Activated CD8-positive, alpha-beta memory T cell treated with anti-CD3 and anti-CD28 coated beads for 24 hours (primary cell): Measurements from ENCODE around the gene SHMT2.
A peak's percentile ranks its signal among the peaks of the same experiment; 100 is the strongest.

Experiments used
- DNase-seq: peaks from one replicate; pipeline ENCODE4 v3.0.0-alpha.2; 2020

SHMT2 gene

GRCh38 chr12:57241402-57242310, 12.1 kb downstream of the SHMT2 start:
- DNase-seq, result peak; percentile 62

DNA sequence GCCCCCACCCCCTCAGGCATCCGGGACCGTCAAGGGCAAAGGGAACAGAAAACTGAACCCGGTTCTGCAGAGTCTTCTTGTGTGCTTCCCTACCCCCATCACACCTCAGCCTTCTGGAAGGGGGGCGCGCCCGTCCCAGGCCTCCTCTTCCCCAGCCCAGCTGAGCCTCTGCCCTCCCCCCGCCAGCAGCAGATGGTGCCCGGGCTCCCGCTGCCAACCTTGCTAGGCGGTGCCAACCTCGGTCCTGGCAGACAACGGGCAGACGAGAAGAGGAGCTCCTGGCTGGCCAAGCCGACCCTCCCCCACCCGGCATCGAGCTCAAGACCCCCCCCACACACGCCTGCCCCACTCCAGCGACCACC, 12.8 kb downstream of the SHMT2 start:
- peak; percentile 61 for DNase-seq

DNA sequence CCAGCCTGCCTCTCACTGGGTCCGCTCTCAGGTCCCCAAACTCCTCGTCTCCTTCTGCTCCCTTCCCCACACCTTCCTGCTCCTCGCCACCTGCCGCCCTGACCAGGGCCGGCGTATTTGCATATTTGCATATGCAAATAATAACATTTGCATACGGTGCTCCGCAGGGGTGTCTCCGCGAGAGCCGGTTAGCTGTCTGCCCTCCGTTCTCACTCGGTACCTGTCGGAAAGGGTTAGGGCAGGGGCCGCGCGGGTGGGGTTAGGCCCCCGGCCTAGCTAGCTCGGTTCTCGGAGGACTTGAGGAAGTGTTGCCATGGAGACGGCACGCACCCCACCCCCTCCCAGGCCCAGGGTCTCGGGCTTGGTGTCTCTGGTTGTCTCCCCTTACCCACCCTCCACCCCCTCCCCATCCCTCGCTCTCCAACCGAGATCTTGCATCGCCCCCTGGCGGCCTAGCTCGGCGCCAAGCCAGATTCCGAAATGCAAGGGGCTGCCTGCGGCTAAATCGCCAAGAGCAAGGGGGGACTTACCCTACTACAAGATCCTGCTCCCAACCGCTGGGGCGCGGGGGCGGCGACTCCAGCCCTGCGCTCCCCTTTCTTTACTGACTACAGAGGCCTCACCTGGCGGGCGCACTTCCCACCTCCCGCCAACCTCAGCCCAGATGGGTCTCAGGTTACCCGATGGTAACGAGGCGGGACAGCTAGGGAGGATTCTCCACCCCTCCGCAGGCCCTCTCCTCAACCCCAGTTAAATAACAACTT, 13.4 kb downstream of the SHMT2 start:
- DNase-seq, result peak; percentile 88

DNA sequence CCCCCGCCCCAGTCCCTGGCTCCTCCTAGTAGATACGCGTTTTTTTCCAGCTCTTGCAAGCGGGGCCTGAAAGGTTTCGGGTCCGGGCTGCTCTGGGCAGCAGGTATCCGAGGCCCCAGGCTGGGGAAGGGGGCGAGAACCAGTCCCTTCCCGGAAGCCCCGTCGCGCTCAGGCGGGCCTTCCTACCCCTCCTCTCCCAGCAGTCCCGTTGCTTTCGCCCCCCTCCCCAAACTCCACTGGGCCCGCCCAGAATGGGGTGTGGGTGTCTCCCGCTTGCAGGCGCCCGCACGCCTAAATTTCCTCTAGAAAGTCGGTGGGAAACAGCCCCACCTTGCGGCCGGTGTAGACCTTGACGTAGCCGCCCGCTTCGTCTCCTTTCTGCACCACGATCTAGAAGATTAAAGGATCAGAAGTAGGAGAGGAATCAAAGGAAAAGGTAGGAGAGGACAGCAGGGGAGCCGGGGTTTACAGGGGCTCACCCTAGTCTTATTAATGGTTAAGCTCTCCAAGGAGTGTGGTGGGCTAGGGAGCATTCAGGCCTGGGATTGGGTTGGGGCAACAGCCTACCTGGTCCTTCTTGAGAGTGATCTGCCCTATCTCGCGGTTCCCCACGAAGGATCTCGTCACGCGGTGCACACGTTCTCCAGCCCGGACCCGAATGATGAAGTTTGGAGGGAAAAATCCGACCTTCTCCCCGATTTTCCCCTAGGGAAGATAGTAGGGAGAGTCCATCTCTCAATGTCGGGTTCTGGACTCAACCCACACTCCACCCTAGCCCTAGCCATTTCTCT, 14.2 kb downstream of the SHMT2 start:
- DNase-seq, result peak; percentile 92

DNA sequence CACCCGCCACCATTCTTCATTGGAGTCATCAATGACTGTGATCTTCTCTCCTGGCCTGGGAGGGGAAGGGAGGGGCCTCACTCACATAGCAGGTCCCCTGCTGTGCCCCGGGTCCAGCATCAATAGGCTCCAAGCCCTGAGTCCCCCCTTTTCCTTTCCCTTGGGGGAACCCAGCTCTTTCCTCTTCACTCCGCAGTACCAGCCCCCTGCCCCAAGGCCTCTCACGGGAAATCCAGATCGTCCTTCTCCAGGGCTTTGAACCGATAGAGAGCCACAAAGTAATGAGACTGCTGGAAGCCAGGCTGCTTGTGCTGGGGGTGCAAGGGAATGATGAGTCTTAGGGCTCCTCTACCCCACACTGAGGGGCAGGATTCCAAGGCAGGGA, 14.8 kb downstream of the SHMT2 start:
- DNase-seq, result no peak

GRCh38 chr12:57247041-57247440, 17.5 kb downstream of the SHMT2 start:
- DNase-seq, result no peak

- DNase-seq, result no peak
Observed at GRCh38 chr12:57248934-57249742, 19.6 kb downstream of the SHMT2 start.

DNA sequence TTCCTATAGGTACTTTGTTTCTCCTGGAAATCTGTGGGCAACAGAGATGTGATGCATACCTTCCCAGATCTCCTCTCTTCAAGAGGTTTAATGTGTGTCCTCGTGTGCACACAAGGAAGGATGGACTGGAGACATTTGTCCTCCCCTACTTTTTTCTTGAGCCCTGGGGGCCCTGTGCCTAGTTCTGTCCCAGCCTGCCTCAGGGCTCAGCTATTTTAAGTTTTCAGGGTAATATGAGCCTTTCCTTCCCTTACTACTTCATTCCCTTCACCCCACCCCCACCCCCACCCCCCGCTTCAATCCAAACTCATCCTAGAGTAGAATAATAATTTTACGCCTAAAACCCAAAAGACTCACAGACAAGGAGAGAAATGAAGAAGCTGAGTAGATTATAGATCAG, 21.0 kb downstream of the SHMT2 start:
- DNase-seq, result no peak

GRCh38 chr12:57250956-57251355, 21.4 kb downstream of the SHMT2 start, which contains the start of gene STAC3:
Gene STAC3 (minus strand): TSS chr12:57251187. CDS start chr12:57249636, 1,551 bp downstream.
- DNase-seq, result no peak

- no peak for DNase-seq
Observed at GRCh38 chr12:57254506-57255280, 25.2 kb downstream of the SHMT2 start.

DNA sequence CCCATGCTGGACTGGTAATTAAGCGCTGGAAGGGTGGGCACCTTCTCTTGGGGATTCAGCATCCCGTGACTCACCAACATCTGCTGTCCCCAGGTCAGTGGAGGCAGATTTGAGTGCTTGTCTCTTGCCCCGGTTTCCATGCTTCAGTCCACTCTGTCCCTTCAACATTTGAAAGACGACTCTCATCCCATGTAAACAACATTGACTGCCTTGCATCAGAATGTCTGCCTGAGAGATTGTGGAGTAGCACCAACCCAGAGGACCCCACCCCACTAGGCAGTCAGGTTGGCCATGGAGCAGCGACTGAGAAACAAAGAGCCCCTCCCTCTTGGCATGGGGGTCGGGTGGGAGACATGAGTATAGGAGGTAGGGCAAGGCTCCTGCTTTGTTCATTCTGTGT, 26.4 kb downstream of the SHMT2 start:
- DNase-seq, result no peak

GRCh38 chr12:57258977-57259970, 29.8 kb downstream of the SHMT2 start:
- DNase-seq, result no peak

- no peak for DNase-seq
Observed at GRCh38 chr12:57260366-57260765, 30.9 kb downstream of the SHMT2 start.

GRCh38 chr12:57261428-57261865, 31.9 kb downstream of the SHMT2 start:
- DNase-seq, result no peak

DNA sequence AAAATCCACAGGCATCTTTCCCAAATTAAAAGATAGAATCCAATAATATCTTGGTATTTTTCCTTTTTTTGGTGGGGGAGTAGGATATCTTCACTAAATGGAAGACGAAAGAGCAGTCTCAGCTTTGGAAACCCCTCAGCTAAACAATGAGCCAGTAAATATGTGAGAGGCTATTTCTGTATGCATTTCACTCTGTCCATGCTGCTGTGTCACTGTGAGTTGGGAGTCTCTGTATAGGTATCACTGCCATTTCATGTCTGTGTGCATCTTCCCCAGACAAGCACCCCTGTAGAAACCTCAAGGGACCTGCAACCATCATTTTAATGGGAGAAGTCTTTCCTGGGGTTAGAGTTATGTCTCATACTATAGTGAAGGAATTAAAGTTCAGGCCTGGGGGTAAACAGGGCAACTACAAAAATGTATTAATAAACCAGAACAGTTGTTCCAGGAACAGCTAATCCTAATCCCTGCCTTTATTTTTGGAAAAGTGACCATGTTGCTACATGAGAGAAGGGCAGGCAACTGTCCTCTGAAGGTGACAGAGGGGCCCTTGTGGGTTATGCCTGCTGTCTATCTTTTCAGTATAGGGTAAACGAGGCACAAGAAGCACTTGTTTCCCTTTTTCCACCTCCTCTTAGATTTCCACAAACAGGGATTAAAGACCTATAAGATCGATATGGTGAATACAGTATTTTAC, 32.8 kb downstream of the SHMT2 start:
- no peak for DNase-seq

GRCh38 chr12:57263096-57263495, 33.6 kb downstream of the SHMT2 start:
- DNase-seq, result no peak

- no peak for DNase-seq
Observed at GRCh38 chr12:57266681-57267080, 37.2 kb downstream of the SHMT2 start.

DNA sequence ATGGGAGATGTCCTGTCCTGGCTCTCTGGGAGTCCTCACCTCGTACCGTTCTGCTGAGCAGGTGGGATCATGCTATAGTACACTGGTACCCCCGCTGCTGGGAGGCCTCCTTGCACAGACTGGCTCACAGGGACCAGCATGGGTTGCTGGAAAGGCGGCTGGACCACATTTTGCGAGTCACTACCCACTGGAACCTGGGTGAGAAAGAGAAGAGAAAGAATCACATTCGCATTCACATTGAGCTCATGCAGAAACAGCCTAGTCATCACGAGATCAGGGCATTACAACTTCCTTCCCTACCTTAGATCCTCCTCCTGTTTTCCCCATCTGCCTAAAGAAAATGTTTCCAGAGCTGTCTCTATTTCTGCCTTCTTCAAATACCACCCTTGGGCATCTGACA, 38.8 kb downstream of the SHMT2 start:
- no peak for DNase-seq

DNA sequence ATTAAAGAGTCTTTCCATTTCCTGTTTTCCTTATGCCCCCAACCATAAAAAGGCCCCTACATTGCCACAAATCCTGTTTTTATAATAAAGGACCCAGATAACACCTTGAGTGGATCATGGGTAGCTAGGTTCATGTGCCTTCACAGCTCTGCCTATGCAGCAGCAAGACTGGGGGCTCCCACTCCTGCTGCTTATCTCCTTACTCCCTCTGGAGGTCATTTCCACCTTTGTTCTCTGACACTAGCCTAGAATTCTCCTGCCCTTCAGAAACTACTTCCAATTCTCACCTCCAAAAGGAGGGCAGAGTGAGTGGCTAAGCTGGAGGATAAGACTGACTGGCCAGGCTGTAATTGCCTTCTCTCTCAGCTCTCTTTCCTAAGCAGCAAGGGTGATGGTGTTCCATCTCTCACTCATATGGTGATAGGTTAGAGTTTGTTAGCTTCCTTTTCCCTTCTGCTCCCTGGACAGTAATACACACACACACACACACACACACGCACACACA, 41.5 kb downstream of the SHMT2 start:
- DNase-seq, result no peak
